IMR-90 (cell line): ENCODE measurements around the gene ABHD17C. TPM values are rescaled to one million over a fixed set of nuclear protein-coding genes. Genes with fewer than 3 reads are reported as not detected.

Source experiments
- ATAC-seq: fragments of 200-7000 bp; cut with Tn5 transposase; 2 replicates; pipeline ENCODE4 v1.9.1; 2020; ENCODE audit warnings: low read depth, mild to moderate bottlenecking, moderate library complexity
- BruUV-seq: library from RNA; stranded (reverse); fragments of 400-500 nt; replicated peaks from 2 replicates; lab custom pipeline; 2021; lab: Mats Ljungman, UMichigan
- CTCF ChIA-PET: fragments of 300-600 bp; formaldehyde crosslinking; extraction: SDS; loops from one replicate; lab custom pipeline; 2021; ENCODE audit warnings: antibody characterized with exemption; lab: Yijun Ruan, JAX
- POLR2A ChIA-PET: fragments of 300-600 bp; sonication (Branson Sonifier 250); formaldehyde crosslinking; loops from one replicate; lab custom pipeline; 2022; ENCODE audit warnings: antibody characterized with exemption; ENCODE audit not compliant: unreplicated experiment; lab: Charles Lee
- DNase-seq: peaks from one replicate; pipeline ENCODE4 v3.0.0; 2013
- H2AFZ ChIP-seq: replicated peaks from 2 replicates; pipeline ENCODE3; 2013; ENCODE audit warnings: low read length, mild to moderate bottlenecking; ENCODE audit not compliant: poor library complexity
- H2AK5ac ChIP-seq: 2 replicates; pipeline ENCODE4 v1.6.1; 2013; ENCODE audit warnings: low read depth, low read length, inconsistent platforms
- H2AK9ac ChIP-seq: replicated peaks from 2 replicates; pipeline ENCODE3; 2013; ENCODE audit warnings: mild to moderate bottlenecking, low read depth, low read length, moderate library complexity; ENCODE audit not compliant: poor library complexity
- H2BK120ac ChIP-seq: 2 replicates; pipeline ENCODE4 v1.6.1; 2013; ENCODE audit warnings: low read depth, low read length, inconsistent platforms
- H2BK15ac ChIP-seq: 3 replicates; pipeline ENCODE4 v1.6.1; 2013; ENCODE audit warnings: low read depth, low read length, inconsistent platforms
- H2BK20ac ChIP-seq: 2 replicates; pipeline ENCODE4 v1.6.1; 2013; ENCODE audit warnings: low read depth, mild to moderate bottlenecking, inconsistent platforms, low read length, moderate library complexity
- H2BK5ac ChIP-seq: 2 replicates; pipeline ENCODE4 v1.6.1; 2013; ENCODE audit warnings: mild to moderate bottlenecking, low read depth, low read length, inconsistent platforms; ENCODE audit not compliant: poor library complexity, severe bottlenecking
- H3K14ac ChIP-seq: replicated peaks from 2 replicates; pipeline ENCODE4 v1.6.1; 2013; ENCODE audit warnings: low read depth, low read length, inconsistent platforms
- H3K18ac ChIP-seq: 2 replicates; pipeline ENCODE4 v1.6.1; 2013; ENCODE audit warnings: low read depth, low read length, control low read depth
- H3K23ac ChIP-seq: 2 replicates; pipeline ENCODE4 v1.6.1; 2013; ENCODE audit warnings: low read depth, low read length, inconsistent platforms
- H3K27ac ChIP-seq: 2 replicates; pipeline ENCODE4 v1.5.1; 2013; ENCODE audit warnings: mild to moderate bottlenecking, control low read depth, low read length; ENCODE audit not compliant: insufficient read depth
- H3K27me3 ChIP-seq: 2 replicates; pipeline ENCODE4 v1.6.1; 2013; ENCODE audit warnings: low read length; ENCODE audit not compliant: control insufficient read depth, insufficient read depth
- H3K36me3 ChIP-seq: 2 replicates; pipeline ENCODE4 v1.6.1; 2013; ENCODE audit warnings: low read length, mixed read lengths; ENCODE audit not compliant: control insufficient read depth, insufficient read depth
- H3K4ac ChIP-seq: 2 replicates; pipeline ENCODE4 v1.6.1; 2013; ENCODE audit warnings: low read depth, low read length, inconsistent platforms
- H3K4me1 ChIP-seq: 2 replicates; pipeline ENCODE4 v1.6.1; 2013; ENCODE audit warnings: low read length, mixed read lengths; ENCODE audit not compliant: control insufficient read depth, insufficient read depth
- H3K4me2 ChIP-seq: 2 replicates; pipeline ENCODE4 v1.6.1; 2013; ENCODE audit warnings: low read depth, mild to moderate bottlenecking, control low read depth, low read length, moderate library complexity
- H3K4me3 ChIP-seq: 2 replicates; pipeline ENCODE4 v1.5.1; 2013; ENCODE audit warnings: low read depth, mild to moderate bottlenecking, control low read depth, low read length, moderate library complexity; ENCODE audit not compliant: insufficient read depth
- H3K56ac ChIP-seq: 2 replicates; pipeline ENCODE4 v1.6.1; 2013; ENCODE audit warnings: low read length, inconsistent platforms; ENCODE audit not compliant: insufficient read depth; ENCODE audit errors: extremely low read depth
- H3K79me1 ChIP-seq, 2 experiments: 2 replicates each; pipeline ENCODE4 v1.6.1; 2013; ENCODE audit warnings: low read length in 2 of 2, inconsistent platforms in 1 of 2, low read depth in 1 of 2
- H3K9ac ChIP-seq: 2 replicates; pipeline ENCODE4 v1.6.1; 2013; ENCODE audit warnings: low read depth, low read length, control low read depth
- H3K9me1 ChIP-seq: 2 replicates; pipeline ENCODE4 v1.6.1; 2013; ENCODE audit warnings: low read length, inconsistent platforms; ENCODE audit not compliant: insufficient read depth
- H3K9me3 ChIP-seq: 2 replicates; pipeline ENCODE4 v1.6.1; 2013; ENCODE audit warnings: low read length; ENCODE audit not compliant: control insufficient read depth, insufficient read depth
- H4K20me1 ChIP-seq: 2 replicates; pipeline ENCODE4 v1.6.1; 2013; ENCODE audit warnings: low read length, inconsistent platforms; ENCODE audit not compliant: insufficient read depth
- H4K5ac ChIP-seq: 2 replicates; pipeline ENCODE4 v1.6.1; 2013; ENCODE audit warnings: mild to moderate bottlenecking, low read depth, low read length, control low read depth
- H4K8ac ChIP-seq, 2 experiments: 2 replicates each; pipeline ENCODE4 v1.6.1; 2013; ENCODE audit warnings: low read depth in 2 of 2, low read length in 2 of 2, control low read depth in 1 of 2, inconsistent platforms in 1 of 2
- H4K91ac ChIP-seq: 2 replicates; pipeline ENCODE4 v1.6.1; 2013; ENCODE audit warnings: low read depth, low read length, inconsistent platforms; ENCODE audit not compliant: insufficient read depth
- BHLHE40 ChIP-seq: fragments of 150-350 bp; IDR thresholded peaks from 2 replicates; pipeline ENCODE4 v1.6.1; 2016; ENCODE audit warnings: mild to moderate bottlenecking, low read depth, low read length
- CEBPB ChIP-seq: IDR thresholded peaks from 2 replicates; pipeline ENCODE4 v1.6.1; 2012; ENCODE audit warnings: low read depth, low read length, improper control_type of control experiment
- CTCF ChIP-seq: conservative IDR thresholded peaks from 2 replicates; pipeline ENCODE4 v1.5.1; 2012; ENCODE audit warnings: mild to moderate bottlenecking, low read depth, low read length, improper control_type of control experiment
- NFE2L2 ChIP-seq: fragments of 150-350 bp; IDR thresholded peaks from 2 replicates; pipeline ENCODE4 v1.6.1; 2016; ENCODE audit warnings: low read depth, mild to moderate bottlenecking, low read length
- WGBS, 2 experiments: methylation state at CpG; one replicate each; pipeline versions ENCODE4 v1.1.5 to v1.1.7; 2013; ENCODE audit warnings: missing lambda C conversion rate in 2 of 2; ENCODE audit not compliant: insufficient read length in 1 of 2; ENCODE audit errors: extremely low coverage in 2 of 2; 5-methylcytosine and 5-hydroxymethylcytosine counted together
- dilution Hi-C: fragments of 300-500 bp; cut with HindIII; formaldehyde crosslinking; loops from one replicate; pipeline ENCODE4 v1.14.3; 2018; ENCODE audit warnings: low sequenced_read_pairs; ENCODE audit not compliant: unreplicated experiment
- in situ Hi-C: fragments of 300-500 bp; cut with MboI; formaldehyde crosslinking; loops from 3 replicates; pipeline ENCODE4 v1.14.3; 2019; ENCODE audit warnings: low sequenced_read_pairs, inconsistent platforms, mixed read lengths
- intact Hi-C: fragments of 100-400 bp; cut with micrococcal nuclease; formaldehyde crosslinking; loops from 2 replicates; pipeline ENCODE4 v1.10.0; 2022
- polyA plus RNA-seq, 3 experiments: library from polyadenylated mRNA; depleted of rRNA; stranded (reverse); fragments of >200 nt; gene quantifications; 2 replicates each; pipeline ENCODE4 v1.2.3, GENCODE V29; 2012; ENCODE audit warnings: low replicate concordance in 1 of 3
- total RNA-seq: library from RNA; depleted of rRNA; stranded (reverse); fragments of >200 nt; gene quantifications from 2 replicates; pipeline ENCODE4 v1.2.3, GENCODE V29; 2012

Gene ABHD17C
- total and polyA plus RNA-seq, 2 of the 4 experiments (the other 2 are of a cell fraction) = 5.4 to 10.3 TPM

DNA sequence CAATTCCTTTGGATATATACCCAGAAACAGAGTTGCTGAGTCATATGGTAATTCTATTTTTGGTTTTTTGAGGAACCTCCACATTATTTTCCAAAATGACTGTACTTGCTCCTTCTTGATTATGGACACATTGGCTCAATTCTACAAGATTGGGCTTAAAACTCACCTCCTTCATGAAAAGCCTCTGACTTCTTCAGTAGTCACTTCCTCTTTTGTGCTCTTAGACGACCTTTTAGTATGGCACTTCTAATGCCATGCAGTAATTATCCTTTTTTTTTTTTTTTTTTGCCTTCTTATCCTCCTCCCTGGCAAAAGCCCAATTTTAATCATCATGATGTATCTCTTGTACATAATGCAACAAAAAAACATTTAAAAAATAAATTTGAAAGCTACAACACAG is 33.0 kb upstream of the ABHD17C start:
- CTCF ChIA-PET = interaction anchor here (1.3 to 2.5 kb wide), 2 partner anchors 24 to 117 kb away, joined by 3 to 8 read pairs; partner anchors contain the start of gene CEMIP
- intact Hi-C loops (no loop called here), dilution Hi-C loops (no loop called here), in situ Hi-C loops (no loop called here)
- TF ChIP-seq CEBPB = no peak
- peak; percentile 38; the same call in 1 of the 2 replicates for TF ChIP-seq NFE2L2
- TF ChIP-seq BHLHE40 = no peak
- TF ChIP-seq CTCF = no peak
- Histone ChIP-seq H2AK5ac (no peak overlapping the region), H3K4ac (no peak overlapping the region), H3K36me3 (no peaks in the 10 kb centered on the region), H3K4me3 (no peak overlapping the region), H3K4me2 (no peak overlapping the region), H3K23ac (no peak overlapping the region), H2AFZ (no peak overlapping the region), H3K27ac (no peak overlapping the region), H4K91ac (no peak overlapping the region), H3K9ac (no peak overlapping the region), H3K9me3 (no peaks in the 10 kb centered on the region), H3K18ac (no peak overlapping the region), H2BK120ac (no peak overlapping the region), H3K14ac (no peak overlapping the region), H3K27me3 (no peaks in the 10 kb centered on the region), H3K56ac (no peak overlapping the region), H3K4me1 (peaks cover 4% of the 10 kb centered on the region), H2BK15ac (no peak overlapping the region), H4K8ac (no peak overlapping the region), H2BK20ac (no peak overlapping the region), H2BK5ac (no peak overlapping the region), H2AK9ac (no peak overlapping the region), H3K79me1 (no peaks in the 10 kb centered on the region), H4K5ac (no peak overlapping the region), H3K9me1 (0 out of 2 replicates have a peak, but pooled peaks cover 2% of the 10 kb centered on the region), H4K20me1 (no peaks in the 10 kb centered on the region)
- ATAC-seq (no peak), DNase-seq (no peak)
- POLR2A ChIA-PET = no interaction called here
- no TSS peak for BruUV-seq
- no CpG with 5 or more reads among the region's 1 CpG for WGBS, 2 experiments
